Measurements from ENCODE around the gene CACNA1C. TPM values are rescaled to one million over a fixed set of nuclear protein-coding genes. Genes with fewer than 3 reads are reported as not detected.

CACNA1C gene
- total and polyA plus RNA-seq, 2 of the 4 experiments (the other 2 are of a cell fraction): 1.6 to 2.6 TPM

GRCh38 chr12:2418579-2418978 lies 365.8 kb downstream of the CACNA1C start:
- H3K18ac ChIP-seq (ENCODE audit: low read depth, low read length): no peak overlapping the region

More at GRCh38 chr12:2418579-2418978, 365.8 kb downstream of the CACNA1C start:
- TF ChIP-seq RFX5 (IDR thresholded peaks at IDR 0.05; ENCODE audit: low read depth, low read length) (no peak), FOS (IDR thresholded peaks at IDR 0.05; ENCODE audit: low read depth, low read length) (no peak), MAFK (IDR thresholded peaks at IDR 0.05; ENCODE audit: low read depth, low read length) (no peak), RAD21 (IDR thresholded peaks at IDR 0.05; ENCODE audit: low read length) (no peak), SMC3 (IDR thresholded peaks at IDR 0.05; ENCODE audit: low read depth, low read length) (no peak), CHD1 (IDR thresholded peaks at IDR 0.05; ENCODE audit: low read depth, low read length) (no peak), BHLHE40 (IDR thresholded peaks at IDR 0.05; ENCODE audit: low read depth, low read length) (no peak), CTCF (conservative IDR thresholded peaks at IDR 0.05; ENCODE audit: low read depth, low read length) (no peak), MXI1 (IDR thresholded peaks at IDR 0.05; ENCODE audit: borderline replicate concordance, low read depth, low read length) (no peak), NFE2L2 (IDR thresholded peaks at IDR 0.05; ENCODE audit: low read depth, low read length) (no peak)
- Histone ChIP-seq H3K27me3 (ENCODE audit: control insufficient read depth, insufficient read depth, low read length) (no peaks in the 10 kb centered on the region), H3K4me2 (ENCODE audit: low read depth, low read length) (no peak overlapping the region), H2AK9ac (replicated peaks; ENCODE audit: low read depth, low read length, poor library complexity) (no peak overlapping the region), H3K14ac (replicated peaks; ENCODE audit: low read depth, low read length) (no peak overlapping the region), H3K9me3 (ENCODE audit: control insufficient read depth, insufficient read depth, low read length) (no peaks in the 10 kb centered on the region), H3K9me1 (ENCODE audit: insufficient read depth, low read length) (no peaks in the 10 kb centered on the region; the same call in 1 of the 2 replicates), H4K8ac (ENCODE audit: low read depth in 2 of 2, low read length in 2 of 2) (no peak overlapping the region), H3K56ac (ENCODE audit: extremely low read depth, insufficient read depth, low read length) (no peak overlapping the region), H4K5ac (ENCODE audit: low read depth, low read length) (no peak overlapping the region), H2BK20ac (ENCODE audit: low read depth, low read length) (no peak overlapping the region), H2BK5ac (ENCODE audit: low read depth, low read length, poor library complexity, severe bottlenecking) (no peak overlapping the region), H3K9ac (ENCODE audit: low read depth, low read length) (no peak overlapping the region), H3K4me3 (ENCODE audit: insufficient read depth, low read depth, low read length) (no peak overlapping the region), H2BK120ac (ENCODE audit: low read depth, low read length) (no peak overlapping the region), H3K23ac (ENCODE audit: low read depth, low read length) (no peak overlapping the region), H2AK5ac (ENCODE audit: low read depth, low read length) (no peak overlapping the region), H4K20me1 (ENCODE audit: insufficient read depth, low read length) (no peaks in the 10 kb centered on the region), H4K91ac (ENCODE audit: insufficient read depth, low read depth, low read length) (no peak overlapping the region), H3K27ac (ENCODE audit: insufficient read depth, low read length) (no peak overlapping the region), H3K4me1 (ENCODE audit: control insufficient read depth, insufficient read depth, low read length) (no peaks in the 10 kb centered on the region), H2BK15ac (ENCODE audit: low read depth, low read length) (no peak overlapping the region), H2AFZ (replicated peaks; ENCODE audit: low read length, poor library complexity) (no peak overlapping the region), H3K36me3 (ENCODE audit: control insufficient read depth, insufficient read depth, low read length) (no peaks in the 10 kb centered on the region), H3K79me1 (ENCODE audit: low read depth in 1 of 2, low read length in 2 of 2) (no peaks in the 10 kb centered on the region), H3K4ac (ENCODE audit: low read depth, low read length) (no peak overlapping the region)
- no TSS peak for BruUV-seq (replicated peaks)
- ATAC-seq (ENCODE audit: low read depth) (no peak), DNase-seq (no peak)
- dilution Hi-C loops (cut with HindIII; ENCODE audit: low sequenced_read_pairs, unreplicated experiment) (no loop called here), intact Hi-C loops (cut with micrococcal nuclease) (no loop called here), in situ Hi-C loops (cut with MboI; ENCODE audit: low sequenced_read_pairs) (no loop called here)
- ChIA-PET CTCF (no interaction called here), POLR2A (ENCODE audit: unreplicated experiment) (no interaction called here)
- WGBS, 2 experiments (ENCODE audit: extremely low coverage in 2 of 2, insufficient read length in 1 of 2): no CpG with 5 or more reads among the region's 2 CpGs

Data from IMR-90 (cell line).